Suprapubic skin (tissue), 4 donors: Measurements from ENCODE around the gene MLXIP. TPM values are rescaled to one million over a fixed set of nuclear protein-coding genes. Genes with fewer than 3 reads are reported as not detected.

Experiments
- DNase-seq, 2 donors: peaks; one replicate each; pipeline ENCODE4 v3.0.0-alpha.2; 2019; ENCODE audit warnings: low spot score in 2 of 2
- H3K27ac ChIP-seq: fragments of 200-600 bp; sonication (generic); one replicate; pipeline ENCODE4 v1.5.1; 2019
- H3K27me3 ChIP-seq: fragments of 200-600 bp; sonication (generic); one replicate; pipeline ENCODE4 v1.5.1; 2019
- H3K36me3 ChIP-seq: fragments of 200-600 bp; sonication (generic); one replicate; pipeline ENCODE4 v1.5.1; 2019
- H3K4me1 ChIP-seq: fragments of 200-600 bp; sonication (generic); one replicate; pipeline ENCODE4 v1.5.1; 2019
- H3K4me3 ChIP-seq: fragments of 200-600 bp; sonication (generic); one replicate; pipeline ENCODE4 v1.5.1; 2019; ENCODE audit warnings: mild to moderate bottlenecking
- H3K9me3 ChIP-seq: fragments of 200-600 bp; sonication (generic); one replicate; pipeline ENCODE4 v1.5.1; 2019
- CTCF ChIP-seq, 2 donors: fragments of 200-600 bp in 1 of 2; fragments of 450-650 bp in 1 of 2; sonication (generic) in 1 of 2; IDR thresholded peaks; one replicate each; pipeline ENCODE4 v1.5.1; 2016 to 2019; ENCODE audit warnings: antibody characterized with exemption in 2 of 2, mild to moderate bottlenecking in 1 of 2, moderate library complexity in 1 of 2
- EP300 ChIP-seq: sonication (generic); formaldehyde crosslinking; IDR thresholded peaks from one replicate; pipeline ENCODE4 v1.6.1; 2017; ENCODE audit warnings: antibody characterized with exemption
- POLR2A ChIP-seq, 2 donors: fragments of 450-650 bp; IDR thresholded peaks; one replicate each; pipeline ENCODE4 v1.6.1; 2017; ENCODE audit warnings: antibody characterized with exemption in 2 of 2, mild to moderate bottlenecking in 2 of 2, moderate library complexity in 2 of 2
- POLR2AphosphoS5 ChIP-seq, 3 donors: sonication (generic); formaldehyde crosslinking; IDR thresholded peaks; one replicate each; pipeline ENCODE4 v1.6.1; 2017; ENCODE audit warnings: antibody characterized with exemption in 3 of 3
- WGBS: methylation state at CpG from one replicate; pipeline ENCODE4 v1.1.5; 2018; 5-methylcytosine and 5-hydroxymethylcytosine counted together
- total RNA-seq, 4 donors: library from RNA; depleted of rRNA; stranded (reverse); fragments of >200 nt; gene quantifications; one replicate each; pipeline ENCODE4 v1.1.0, GENCODE V29; 2016

MLXIP gene
- total RNA-seq, 4 donors from 2014 or later, result 25.2 to 91.4 (median 35.4) TPM

GRCh38 chr12:122086116-122086515, 7.6 kb downstream of the MLXIP start:
- 92% methylated on average over 8 of the region's 8 CpGs for WGBS
- Histone ChIP-seq H3K27me3 (no peaks in the 10 kb centered on the region), H3K4me3 (no peak overlapping the region), H3K36me3 (peaks cover 27% of the 10 kb centered on the region), H3K9me3 (no peaks in the 10 kb centered on the region), H3K4me1 (peaks cover 70% of the 10 kb centered on the region), H3K27ac (no peak overlapping the region)
- TF ChIP-seq POLR2AphosphoS5 (IDR thresholded peaks at IDR 0.05) (no peak), EP300 (no peak), CTCF (IDR thresholded peaks at IDR 0.05) (no peak), POLR2A (IDR thresholded peaks at IDR 0.05) (no peak)
- DNase-seq, result no peak

- Histone ChIP-seq H3K36me3 (peaks cover 27% of the 10 kb centered on the region), H3K27ac (no peak overlapping the region), H3K9me3 (no peaks in the 10 kb centered on the region), H3K4me3 (no peak overlapping the region), H3K4me1 (peaks cover 70% of the 10 kb centered on the region), H3K27me3 (no peaks in the 10 kb centered on the region)
- WGBS, result 29% methylated on average over 8 of the region's 18 CpGs
- TF ChIP-seq CTCF (IDR thresholded peaks at IDR 0.05) (no peak), EP300 (no peak), POLR2AphosphoS5 (IDR thresholded peaks at IDR 0.05) (no peak), POLR2A (IDR thresholded peaks at IDR 0.05) (no peak)
- peak in 1 of 2 donors; percentile 43 for DNase-seq
These were observed 8.2 kb downstream of the MLXIP start for GRCh38 chr12:122086641-122087285.

GRCh38 chr12:122087431-122088178, 9.0 kb downstream of the MLXIP start:
- Histone ChIP-seq H3K9me3 (no peaks in the 10 kb centered on the region), H3K27me3 (no peaks in the 10 kb centered on the region), H3K27ac (no peak overlapping the region), H3K4me1 (peaks cover 70% of the 10 kb centered on the region), H3K36me3 (peaks cover 27% of the 10 kb centered on the region), H3K4me3 (no peak overlapping the region)
- DNase-seq, result peak in 1 of 2 donors; percentile 44
- TF ChIP-seq EP300 (no peak), POLR2A (IDR thresholded peaks at IDR 0.05) (no peak), CTCF (IDR thresholded peaks at IDR 0.05) (no peak), POLR2AphosphoS5 (IDR thresholded peaks at IDR 0.05) (no peak)
- 83% methylated on average over 17 of the region's 17 CpGs for WGBS

- DNase-seq, result peak in 1 of 2 donors; percentile 40
- no peak overlapping the region for H3K4me3 ChIP-seq
- peaks cover 66% of the 10 kb centered on the region for H3K4me1 ChIP-seq
- H3K9me3 ChIP-seq, result no peaks in the 10 kb centered on the region
- TF ChIP-seq CTCF (IDR thresholded peaks at IDR 0.05) (no peak), POLR2AphosphoS5 (IDR thresholded peaks at IDR 0.05) (no peak), POLR2A (IDR thresholded peaks at IDR 0.05) (no peak), EP300 (no peak)
- H3K36me3 ChIP-seq, result peaks cover 27% of the 10 kb centered on the region
- peak overlapping the region; percentile 35 for H3K27ac ChIP-seq
- WGBS, result 67% methylated on average over 9 of the region's 9 CpGs
- no peaks in the 10 kb centered on the region for H3K27me3 ChIP-seq
These were observed 9.7 kb downstream of the MLXIP start for GRCh38 chr12:122088179-122088810.

GRCh38 chr12:122089077-122089476, 10.5 kb downstream of the MLXIP start:
- peaks cover 22% of the 10 kb centered on the region for H3K36me3 ChIP-seq
- no peaks in the 10 kb centered on the region for H3K9me3 ChIP-seq
- peaks cover 63% of the 10 kb centered on the region for H3K4me1 ChIP-seq
- H3K27ac ChIP-seq, result no peak overlapping the region
- DNase-seq, result no peak
- no peak for TF ChIP-seq POLR2A (IDR thresholded peaks at IDR 0.05)
- no peak for TF ChIP-seq EP300
- 44% methylated on average over 2 of the region's 2 CpGs for WGBS
- H3K27me3 ChIP-seq, result no peaks in the 10 kb centered on the region
- no peak overlapping the region for H3K4me3 ChIP-seq
